Brain microvascular endothelial cell (primary cell): ENCODE data around the gene MTUS2.

Source experiments
- DNase-seq: peaks from one replicate; pipeline ENCODE4 v3.0.0-alpha.2; 2020
- H3K27ac ChIP-seq: fragments of 250-450 bp; sonication (Bioruptor Pico); 2 replicates; pipeline ENCODE4 v1.5.1; 2020; ENCODE audit warnings: mild to moderate bottlenecking, moderate library complexity
- H3K27me3 ChIP-seq: fragments of 250-450 bp; sonication (Bioruptor Pico); replicated peaks from 2 replicates; pipeline ENCODE4 v1.5.1; 2020; ENCODE audit warnings: mild to moderate bottlenecking
- H3K36me3 ChIP-seq: fragments of 250-450 bp; sonication (Bioruptor Pico); replicated peaks from 2 replicates; pipeline ENCODE4 v1.5.1; 2020; ENCODE audit warnings: mild to moderate bottlenecking
- H3K4me3 ChIP-seq: 2 replicates; pipeline ENCODE4 v1.5.1; 2011; ENCODE audit warnings: low read depth, mild to moderate bottlenecking, control low read depth, low read length, moderate library complexity
- CTCF ChIP-seq: IDR thresholded peaks from 2 replicates; pipeline ENCODE4 v1.5.1; 2011; ENCODE audit warnings: low read depth, mild to moderate bottlenecking, moderate library complexity, low read length, control low read depth, inconsistent platforms; ENCODE audit errors: missing control alignments
- in situ Hi-C: cut with HindIII; loops from 2 replicates; pipeline ENCODE4 v1.10.0; 2017; ENCODE audit warnings: low sequenced_read_pairs, low pct_ligation_motif_present

MTUS2 gene

GRCh38 chr13:29484796-29485195, 664.7 kb downstream of the MTUS2 start:
- no peak for DNase-seq
- Histone ChIP-seq H3K36me3 (no peaks in the 10 kb centered on the region), H3K27ac (no peak overlapping the region), H3K4me3 (no peak overlapping the region), H3K27me3 (no peaks in the 10 kb centered on the region)
- TF ChIP-seq CTCF, result no peak
- in situ Hi-C loops, result no loop called here

GRCh38 chr13:29486551-29486950, 666.4 kb downstream of the MTUS2 start:
- no peaks in the 10 kb centered on the region for H3K36me3 ChIP-seq
- no peak overlapping the region for H3K4me3 ChIP-seq
- no peak for TF ChIP-seq CTCF
- H3K27ac ChIP-seq, result no peak overlapping the region
- no peak for DNase-seq
- in situ Hi-C loops, result no loop called here
- H3K27me3 ChIP-seq, result no peaks in the 10 kb centered on the region

GRCh38 chr13:29487466-29488454, 667.6 kb downstream of the MTUS2 start:
- no peak for DNase-seq
- peaks cover 1% of the 10 kb centered on the region for H3K27me3 ChIP-seq
- no peak overlapping the region for H3K4me3 ChIP-seq
- no peaks in the 10 kb centered on the region for H3K36me3 ChIP-seq
- no peak overlapping the region for H3K27ac ChIP-seq
- TF ChIP-seq CTCF, result no peak
- in situ Hi-C loops, result no loop called here

GRCh38 chr13:29489650-29490560, 669.8 kb downstream of the MTUS2 start:
- no peak for TF ChIP-seq CTCF
- Histone ChIP-seq H3K27ac (no peak overlapping the region), H3K27me3 (peaks cover 5% of the 10 kb centered on the region), H3K36me3 (no peaks in the 10 kb centered on the region), H3K4me3 (no peak overlapping the region)
- no peak for DNase-seq
- in situ Hi-C loops, result no loop called here

GRCh38 chr13:29490561-29490885, 670.4 kb downstream of the MTUS2 start:
- H3K27ac ChIP-seq, result no peak overlapping the region
- TF ChIP-seq CTCF, result no peak
- H3K27me3 ChIP-seq, result peaks cover 5% of the 10 kb centered on the region
- no peaks in the 10 kb centered on the region for H3K36me3 ChIP-seq
- no peak for DNase-seq
- no peak overlapping the region for H3K4me3 ChIP-seq
- in situ Hi-C loops, result no loop called here
